ENCODE measurements around the gene BCR. TPM values are rescaled to one million over a fixed set of nuclear protein-coding genes. Genes with fewer than 3 reads are reported as not detected.
A peak's percentile ranks its signal among the peaks of the same experiment; 100 is the strongest.

Gene BCR
- total RNA-seq, 2 donors from 2014 or later: 43.3 to 50.3 TPM

GRCh38 chr22:23271597-23271908 is 91.2 kb downstream of the BCR start:
- ATAC-seq (replicated peaks): no peak
- H3K4me3 Mint-ChIP-seq: no peak overlapping the region
- no peaks in the 10 kb centered on the region for H3K9me3 Mint-ChIP-seq
- no peaks in the 10 kb centered on the region for H3K27me3 Mint-ChIP-seq
- H3K4me1 Mint-ChIP-seq: no peaks in the 10 kb centered on the region
- peaks cover 60% of the 10 kb centered on the region for H3K36me3 Mint-ChIP-seq (ENCODE audit: low read depth)
- no peak overlapping the region for H3K27ac Mint-ChIP-seq

- H3K9me3 Mint-ChIP-seq: no peaks in the 10 kb centered on the region
These were observed 92.1 kb downstream of the BCR start for GRCh38 chr22:23272371-23272770.

DNA sequence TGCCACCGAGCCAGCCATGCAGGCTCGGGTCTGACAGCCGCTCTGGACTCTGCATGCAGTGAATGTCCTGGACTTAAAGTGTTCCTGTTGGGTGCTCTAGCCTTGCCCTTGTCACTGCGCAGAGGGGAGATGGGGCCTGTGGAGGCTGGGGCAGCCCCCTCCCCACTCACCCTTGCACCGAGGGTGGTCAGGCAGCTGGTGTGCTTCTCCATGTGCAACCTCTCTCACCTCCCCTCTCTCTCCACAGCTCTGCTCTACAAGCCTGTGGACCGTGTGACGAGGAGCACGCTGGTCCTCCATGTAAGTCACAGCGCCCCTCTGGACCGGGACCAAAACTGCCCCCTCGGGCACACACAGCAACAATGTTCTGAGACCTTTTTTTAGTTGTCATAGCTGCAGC is 92.5 kb downstream of the BCR start:
- Mint-ChIP-seq H3K27me3 (no peaks in the 10 kb centered on the region), H3K4me1 (no peaks in the 10 kb centered on the region), H3K4me3 (no peak overlapping the region), H3K9me3 (no peaks in the 10 kb centered on the region), H3K27ac (no peak overlapping the region), H3K36me3 (ENCODE audit: low read depth) (peaks cover 53% of the 10 kb centered on the region)
- ATAC-seq (replicated peaks): no peak

More at GRCh38 chr22:23272371-23272770, 92.1 kb downstream of the BCR start:
- ATAC-seq (replicated peaks): no peak
- no peaks in the 10 kb centered on the region for H3K27me3 Mint-ChIP-seq
- H3K4me3 Mint-ChIP-seq: no peak overlapping the region
- no peak overlapping the region for H3K27ac Mint-ChIP-seq
- H3K36me3 Mint-ChIP-seq (ENCODE audit: low read depth): peaks cover 53% of the 10 kb centered on the region
- H3K4me1 Mint-ChIP-seq: no peaks in the 10 kb centered on the region

DNA sequence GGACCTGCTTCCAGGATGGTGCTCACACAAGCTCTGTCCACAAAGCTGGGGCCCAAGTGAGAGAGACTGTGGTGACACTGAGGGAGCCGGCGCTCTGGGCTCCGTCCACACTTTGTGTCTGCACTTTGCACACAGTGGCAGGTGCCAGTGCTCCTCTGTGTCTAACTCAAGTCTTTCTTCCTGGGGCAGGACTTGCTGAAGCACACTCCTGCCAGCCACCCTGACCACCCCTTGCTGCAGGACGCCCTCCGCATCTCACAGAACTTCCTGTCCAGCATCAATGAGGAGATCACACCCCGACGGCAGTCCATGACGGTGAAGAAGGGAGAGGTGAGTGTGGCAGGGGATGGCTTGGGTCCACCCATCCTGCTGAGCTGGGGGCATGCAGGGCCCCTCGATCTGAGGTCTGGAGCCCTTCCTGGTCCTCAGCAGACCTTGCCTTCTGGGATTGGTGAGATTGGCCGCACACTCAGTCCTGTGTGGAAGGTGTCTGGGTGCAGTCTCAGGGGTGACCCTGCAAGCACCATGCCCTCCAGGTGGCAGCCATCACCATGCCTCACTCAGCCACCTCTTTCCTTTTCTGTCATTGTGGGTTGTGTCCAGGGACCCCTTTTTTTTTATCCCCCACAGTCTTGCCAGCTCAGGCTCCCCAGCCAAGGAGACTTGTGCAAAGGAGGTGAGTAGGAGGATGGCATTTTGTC is 93.3 kb downstream of the BCR start:
- peaks cover 50% of the 10 kb centered on the region for H3K36me3 Mint-ChIP-seq (ENCODE audit: low read depth)
- no peaks in the 10 kb centered on the region for H3K27me3 Mint-ChIP-seq
- no peaks in the 10 kb centered on the region for H3K4me1 Mint-ChIP-seq
- H3K27ac Mint-ChIP-seq: peak overlapping the region; percentile 52
- no peak overlapping the region for H3K4me3 Mint-ChIP-seq
- H3K9me3 Mint-ChIP-seq: no peaks in the 10 kb centered on the region
- no peak for ATAC-seq (replicated peaks)

- H3K36me3 Mint-ChIP-seq (ENCODE audit: low read depth): peaks cover 44% of the 10 kb centered on the region
- no peaks in the 10 kb centered on the region for H3K4me1 Mint-ChIP-seq
- no peak overlapping the region for H3K4me3 Mint-ChIP-seq
- ATAC-seq (replicated peaks): no peak
- H3K9me3 Mint-ChIP-seq: no peaks in the 10 kb centered on the region
- peak overlapping the region; percentile 52 for H3K27ac Mint-ChIP-seq
- H3K27me3 Mint-ChIP-seq: no peaks in the 10 kb centered on the region
These were observed 93.8 kb downstream of the BCR start for GRCh38 chr22:23274146-23274526.

GRCh38 chr22:23274891-23275694 is 94.8 kb downstream of the BCR start:
- Mint-ChIP-seq H3K9me3 (no peaks in the 10 kb centered on the region), H3K27me3 (no peaks in the 10 kb centered on the region), H3K27ac (peak overlapping the region; percentile 26), H3K4me3 (no peak overlapping the region), H3K36me3 (ENCODE audit: low read depth) (peaks cover 38% of the 10 kb centered on the region), H3K4me1 (no peaks in the 10 kb centered on the region)
- no peak for ATAC-seq (replicated peaks)

- no peak for ATAC-seq (replicated peaks)
- Mint-ChIP-seq H3K9me3 (no peaks in the 10 kb centered on the region), H3K27ac (peak overlapping the region; percentile 26)
These were observed 95.4 kb downstream of the BCR start for GRCh38 chr22:23275751-23276150.

DNA sequence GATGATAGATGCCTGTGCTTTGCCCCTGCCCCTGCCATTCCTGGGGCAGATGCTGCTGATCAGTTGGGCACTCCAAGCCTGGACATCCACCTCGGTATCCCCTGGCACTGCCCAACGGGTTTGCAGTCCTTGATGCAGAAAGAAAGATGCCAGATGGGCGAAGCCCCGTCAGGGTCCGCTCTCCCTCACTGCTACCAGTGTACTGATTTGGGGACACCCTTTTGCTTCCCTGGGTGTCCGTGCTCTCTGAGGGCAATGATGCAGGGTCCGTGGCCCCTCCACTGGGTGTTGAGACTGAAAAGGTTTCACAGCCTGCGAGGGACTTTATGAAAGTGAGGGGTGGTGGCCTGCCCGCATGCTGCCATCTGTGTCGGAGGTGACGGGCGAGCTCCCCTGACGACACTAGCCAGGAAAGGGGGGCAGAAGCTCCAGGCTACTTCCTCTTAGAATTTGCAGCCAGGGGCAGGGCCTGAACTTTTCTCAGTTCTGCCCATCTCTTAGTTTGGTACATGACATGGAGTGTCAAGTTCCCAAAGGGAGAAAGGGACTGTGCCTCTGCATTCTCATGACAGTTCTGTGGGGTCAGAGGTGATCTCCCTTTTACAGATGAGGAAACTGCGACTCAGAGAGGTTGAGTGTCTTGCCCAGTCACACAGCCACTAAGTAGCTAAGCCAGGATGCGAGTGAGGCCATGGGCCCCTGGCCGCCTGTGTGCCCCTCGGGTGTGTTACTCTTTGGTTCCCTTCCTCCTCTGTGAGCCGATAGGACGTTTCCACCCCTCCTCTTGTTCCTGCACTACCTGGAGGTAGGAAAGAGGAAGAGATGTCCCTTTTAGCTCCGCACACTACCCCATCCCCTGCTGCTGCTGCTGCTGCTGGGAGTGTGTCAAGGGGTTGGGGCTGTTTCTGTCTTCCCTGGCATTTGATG is 96.6 kb downstream of the BCR start:
- Mint-ChIP-seq H3K9me3 (no peaks in the 10 kb centered on the region), H3K4me1 (no peaks in the 10 kb centered on the region), H3K36me3 (ENCODE audit: low read depth) (peaks cover 32% of the 10 kb centered on the region), H3K4me3 (no peak overlapping the region), H3K27me3 (no peaks in the 10 kb centered on the region), H3K27ac (no peak overlapping the region)
- ATAC-seq (replicated peaks): peak; percentile 37

More at GRCh38 chr22:23275751-23276150, 95.4 kb downstream of the BCR start:
- Mint-ChIP-seq H3K4me3 (no peak overlapping the region), H3K4me1 (no peaks in the 10 kb centered on the region), H3K36me3 (ENCODE audit: low read depth) (peaks cover 38% of the 10 kb centered on the region), H3K27me3 (no peaks in the 10 kb centered on the region)

DNA sequence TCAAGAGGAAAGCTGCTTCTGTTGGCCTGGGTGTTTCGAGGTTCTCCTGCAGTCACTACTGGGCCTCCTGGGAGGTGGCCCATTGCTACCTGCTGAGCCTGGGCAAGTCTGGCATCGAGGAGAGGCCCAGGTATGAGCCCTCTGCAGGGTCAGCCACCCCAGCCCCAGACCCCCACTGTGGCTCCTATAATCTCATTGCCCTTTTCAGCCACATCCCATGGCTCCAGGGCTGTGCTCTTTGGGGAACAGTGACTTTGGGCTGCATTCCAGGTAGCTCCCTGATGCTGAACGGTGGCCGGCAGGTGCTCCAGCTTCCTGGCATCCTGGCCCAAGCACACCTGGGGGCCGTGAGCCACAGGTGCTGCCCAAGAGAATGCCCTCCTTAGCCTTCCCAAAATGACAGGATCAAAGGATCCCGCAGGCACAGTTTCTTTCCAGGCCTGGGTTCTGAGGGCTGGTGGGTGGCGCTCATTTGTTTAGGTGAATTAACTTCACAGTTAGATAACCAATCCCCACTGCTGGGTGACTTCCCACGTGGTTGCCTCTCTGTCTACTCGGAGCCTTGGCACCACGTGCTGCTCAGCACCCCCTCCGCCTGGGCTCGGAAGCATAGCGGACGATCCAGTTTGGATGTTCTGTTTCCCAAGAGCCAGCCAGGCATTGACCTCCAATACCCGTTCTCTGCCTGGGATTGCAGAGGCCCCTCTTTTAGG is 97.4 kb downstream of the BCR start:
- H3K4me3 Mint-ChIP-seq: no peak overlapping the region
- H3K27me3 Mint-ChIP-seq: no peaks in the 10 kb centered on the region
- H3K27ac Mint-ChIP-seq: peak overlapping the region; percentile 78
- no peaks in the 10 kb centered on the region for H3K4me1 Mint-ChIP-seq
- peaks cover 31% of the 10 kb centered on the region for H3K36me3 Mint-ChIP-seq (ENCODE audit: low read depth)
- H3K9me3 Mint-ChIP-seq: no peaks in the 10 kb centered on the region
- ATAC-seq (replicated peaks): no peak

DNA sequence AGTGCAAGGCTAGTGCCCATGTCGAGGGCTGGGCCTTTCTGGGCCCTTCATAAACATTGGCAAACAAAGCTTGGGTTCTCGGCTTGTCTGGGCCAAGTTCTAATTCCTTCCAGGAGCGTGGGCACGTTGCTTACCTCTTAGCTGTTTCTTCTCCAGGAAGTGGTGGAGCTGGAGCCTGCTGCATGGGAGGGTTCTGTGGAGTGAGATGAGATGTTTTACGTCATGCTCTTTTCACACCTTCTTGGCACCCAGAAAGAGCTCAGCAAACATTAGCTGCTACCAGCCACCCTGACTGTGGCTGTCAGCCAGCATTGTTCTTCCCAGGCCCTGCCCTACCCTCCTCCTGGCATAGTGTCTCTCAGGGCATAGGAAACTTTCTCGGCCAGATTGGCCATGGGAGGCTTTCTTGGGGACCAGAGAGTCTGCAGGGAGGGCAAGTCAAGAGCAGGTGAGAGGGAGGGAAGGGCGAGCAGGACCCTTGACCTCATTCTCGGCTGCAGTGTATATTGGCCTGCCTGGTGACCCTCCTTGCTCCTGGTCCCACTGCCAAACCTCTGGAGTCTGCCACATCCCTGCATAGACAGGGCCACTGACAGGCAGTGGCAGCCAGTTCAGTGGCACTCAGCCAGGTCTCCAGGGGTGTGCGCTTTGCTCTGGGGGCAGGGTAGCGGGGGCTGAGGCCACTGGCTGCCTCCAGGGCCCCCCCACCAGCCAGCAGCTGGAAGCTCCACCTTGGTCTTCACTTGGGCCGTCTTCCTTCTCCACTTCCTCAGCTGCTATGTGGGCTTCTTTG is 98.8 kb downstream of the BCR start:
- H3K27me3 Mint-ChIP-seq: no peaks in the 10 kb centered on the region
- no peaks in the 10 kb centered on the region for H3K4me1 Mint-ChIP-seq
- H3K27ac Mint-ChIP-seq: peak overlapping the region; percentile 78
- no peak overlapping the region for H3K4me3 Mint-ChIP-seq
- ATAC-seq (replicated peaks): peak; percentile 25
- H3K9me3 Mint-ChIP-seq: no peaks in the 10 kb centered on the region
- peaks cover 18% of the 10 kb centered on the region for H3K36me3 Mint-ChIP-seq (ENCODE audit: low read depth)

GRCh38 chr22:23279781-23280180 is 99.5 kb downstream of the BCR start:
- Mint-ChIP-seq H3K27me3 (no peaks in the 10 kb centered on the region), H3K27ac (peak overlapping the region; percentile 78), H3K36me3 (ENCODE audit: low read depth) (peaks cover 17% of the 10 kb centered on the region), H3K4me1 (no peaks in the 10 kb centered on the region), H3K4me3 (no peak overlapping the region), H3K9me3 (no peaks in the 10 kb centered on the region)
- peak; percentile 32 for ATAC-seq (replicated peaks)

DNA sequence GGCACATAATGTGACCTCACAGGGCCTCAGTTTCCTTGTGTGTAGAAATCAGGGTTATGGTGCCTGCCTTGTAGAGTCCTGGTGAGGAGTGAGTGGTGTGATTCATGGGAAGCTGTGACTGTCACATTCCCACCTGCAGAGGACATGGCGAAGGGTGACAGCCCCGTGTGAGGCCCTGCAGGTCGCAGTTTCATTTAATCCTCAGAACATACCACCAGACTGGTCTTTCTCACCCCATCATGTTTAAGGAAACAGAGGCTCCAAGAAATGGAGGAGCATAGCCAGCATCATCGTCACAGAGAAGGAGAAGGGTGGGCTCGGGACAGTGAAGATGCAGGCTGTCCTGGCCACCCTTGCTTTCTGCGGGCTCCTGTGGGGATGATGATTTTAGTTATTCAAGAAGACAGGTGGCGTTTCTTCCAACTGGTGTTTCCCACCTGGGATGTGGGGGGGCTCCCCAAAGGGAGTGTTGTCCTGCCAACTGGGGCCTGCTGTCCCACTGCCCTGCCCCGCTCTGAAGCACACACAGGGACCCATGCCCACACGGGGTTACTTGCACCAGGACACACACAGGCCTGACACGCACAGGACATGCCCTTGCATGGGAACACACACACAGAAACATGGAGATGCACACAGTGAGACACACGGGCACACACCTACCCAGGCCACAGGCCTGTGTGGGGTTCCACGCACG is 100.2 kb downstream of the BCR start:
- Mint-ChIP-seq H3K36me3 (ENCODE audit: low read depth) (peaks cover 23% of the 10 kb centered on the region), H3K4me1 (no peaks in the 10 kb centered on the region), H3K27me3 (no peaks in the 10 kb centered on the region), H3K4me3 (no peak overlapping the region), H3K27ac (peak overlapping the region; percentile 78), H3K9me3 (no peaks in the 10 kb centered on the region)
- ATAC-seq (replicated peaks): peak; percentile 39

GRCh38 chr22:23281053-23281405 is 100.7 kb downstream of the BCR start:
- Mint-ChIP-seq H3K4me1 (no peaks in the 10 kb centered on the region), H3K9me3 (no peaks in the 10 kb centered on the region), H3K27ac (peak overlapping the region; percentile 78), H3K36me3 (ENCODE audit: low read depth) (peaks cover 23% of the 10 kb centered on the region), H3K4me3 (no peak overlapping the region), H3K27me3 (no peaks in the 10 kb centered on the region)
- ATAC-seq (replicated peaks): no peak

All from activated T-helper 17 cell treated with anti-CD3 and anti-CD28 coated beads, Interleukin-2, amount 50 U/mL, for 72 hours (primary cell).